Measurements from ENCODE around the gene CKMT2.

DNA sequence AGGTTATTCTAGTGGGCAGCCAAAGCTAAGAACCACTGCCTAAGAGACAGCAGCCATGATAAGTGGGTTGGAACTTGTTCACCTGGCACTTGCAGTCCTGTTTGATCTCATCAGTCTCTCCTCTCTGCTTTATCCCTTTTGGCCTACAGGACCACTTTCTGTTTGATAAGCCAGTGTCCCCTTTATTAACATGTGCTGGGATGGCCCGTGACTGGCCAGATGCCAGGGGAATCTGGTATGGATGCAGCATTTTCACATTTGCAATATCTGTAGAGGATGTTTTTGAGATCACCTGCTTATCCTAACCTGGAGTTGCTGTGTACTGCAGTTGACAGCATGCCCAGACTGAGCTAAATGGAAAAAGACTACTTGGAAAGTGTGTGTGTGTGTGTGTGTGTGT lies 23.6 kb downstream of the CKMT2 start:
- TF ChIP-seq, protein P1, sequence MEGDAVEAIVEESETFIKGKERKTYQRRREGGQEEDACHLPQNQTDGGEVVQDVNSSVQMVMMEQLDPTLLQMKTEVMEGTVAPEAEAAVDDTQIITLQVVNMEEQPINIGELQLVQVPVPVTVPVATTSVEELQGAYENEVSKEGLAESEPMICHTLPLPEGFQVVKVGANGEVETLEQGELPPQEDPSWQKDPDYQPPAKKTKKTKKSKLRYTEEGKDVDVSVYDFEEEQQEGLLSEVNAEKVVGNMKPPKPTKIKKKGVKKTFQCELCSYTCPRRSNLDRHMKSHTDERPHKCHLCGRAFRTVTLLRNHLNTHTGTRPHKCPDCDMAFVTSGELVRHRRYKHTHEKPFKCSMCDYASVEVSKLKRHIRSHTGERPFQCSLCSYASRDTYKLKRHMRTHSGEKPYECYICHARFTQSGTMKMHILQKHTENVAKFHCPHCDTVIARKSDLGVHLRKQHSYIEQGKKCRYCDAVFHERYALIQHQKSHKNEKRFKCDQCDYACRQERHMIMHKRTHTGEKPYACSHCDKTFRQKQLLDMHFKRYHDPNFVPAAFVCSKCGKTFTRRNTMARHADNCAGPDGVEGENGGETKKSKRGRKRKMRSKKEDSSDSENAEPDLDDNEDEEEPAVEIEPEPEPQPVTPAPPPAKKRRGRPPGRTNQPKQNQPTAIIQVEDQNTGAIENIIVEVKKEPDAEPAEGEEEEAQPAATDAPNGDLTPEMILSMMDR (conservative IDR thresholded peaks at IDR 0.05; ENCODE audit: low read depth in 2 of 2) = no peak
- TF ChIP-seq CREB1 (CRISPR knock-in tag; IDR thresholded peaks at IDR 0.05; ENCODE audit: low read depth) (no peak), EZH2 (IDR thresholded peaks at IDR 0.05; ENCODE audit: low read depth, unreplicated experiment) (no peak)

Data from GM23338 (cell line).